Fibroblast of skin of left quadriceps (primary cell): ENCODE data around the gene OTC.
A peak's percentile ranks its signal among the peaks of the same experiment; 100 is the strongest.

Experiments
- DNase-seq, 2 experiments: peaks; one replicate each; pipeline ENCODE4 v3.0.0-alpha.2; 2013; ENCODE audit warnings: low read depth in 2 of 2

The OTC gene

DNA sequence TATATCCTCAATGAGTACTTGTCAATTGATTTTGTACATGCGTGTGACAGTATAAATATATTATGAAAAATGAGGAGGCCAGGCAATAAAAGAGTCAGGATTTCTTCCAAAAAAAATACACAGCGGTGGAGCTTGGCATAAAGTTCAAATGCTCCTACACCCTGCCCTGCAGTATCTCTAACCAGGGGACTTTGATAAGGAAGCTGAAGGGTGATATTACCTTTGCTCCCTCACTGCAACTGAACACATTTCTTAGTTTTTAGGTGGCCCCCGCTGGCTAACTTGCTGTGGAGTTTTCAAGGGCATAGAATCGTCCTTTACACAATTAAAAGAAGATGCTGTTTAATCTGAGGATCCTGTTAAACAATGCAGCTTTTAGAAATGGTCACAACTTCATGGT lies at the start of gene OTC:
Gene OTC, plus strand, starts transcription at position 243 of the 400 bp plus-strand sequence. Its CDS starts 93 bp downstream, at position 336.
- DNase-seq, result no peak

DNA sequence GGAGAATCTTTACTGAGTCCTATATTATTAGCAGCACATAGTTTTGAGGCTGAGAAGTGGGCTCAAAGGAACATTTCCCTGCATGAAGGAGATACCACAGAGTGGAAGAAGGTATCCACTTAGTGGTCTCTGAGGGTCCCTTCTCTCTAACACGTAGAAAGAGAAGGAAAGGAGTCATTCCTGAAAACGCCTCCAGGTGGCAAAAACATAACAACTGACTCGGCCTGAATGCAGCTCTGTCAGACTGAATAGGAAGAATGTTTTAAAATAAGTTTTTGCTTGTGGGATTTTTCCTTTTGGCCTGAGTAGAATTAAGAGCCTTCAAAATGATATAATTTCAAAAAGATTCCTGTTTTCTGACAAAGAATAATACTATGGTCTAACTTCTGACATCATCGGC lies 48.4 kb upstream of the OTC start:
- no peak for DNase-seq

DNA sequence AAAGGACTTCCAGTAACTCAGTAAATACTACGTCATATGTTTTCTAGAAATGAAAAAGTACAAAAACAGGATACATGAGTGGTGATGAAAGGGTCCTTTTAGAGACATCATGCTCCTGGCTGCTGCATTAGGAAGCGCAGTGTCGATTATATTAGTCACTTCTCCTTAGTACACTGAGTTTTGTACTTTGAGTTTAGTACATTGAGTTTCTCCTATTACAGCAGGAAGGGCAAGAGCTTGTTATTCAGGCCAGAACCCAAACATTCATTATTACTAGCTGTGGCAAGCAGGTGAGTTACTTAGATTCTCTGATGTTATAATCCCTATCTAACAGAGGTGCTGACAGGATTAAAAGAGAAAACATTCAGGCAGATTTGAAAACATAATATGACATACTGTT lies 46.4 kb upstream of the OTC start:
- no peak for DNase-seq

DNA sequence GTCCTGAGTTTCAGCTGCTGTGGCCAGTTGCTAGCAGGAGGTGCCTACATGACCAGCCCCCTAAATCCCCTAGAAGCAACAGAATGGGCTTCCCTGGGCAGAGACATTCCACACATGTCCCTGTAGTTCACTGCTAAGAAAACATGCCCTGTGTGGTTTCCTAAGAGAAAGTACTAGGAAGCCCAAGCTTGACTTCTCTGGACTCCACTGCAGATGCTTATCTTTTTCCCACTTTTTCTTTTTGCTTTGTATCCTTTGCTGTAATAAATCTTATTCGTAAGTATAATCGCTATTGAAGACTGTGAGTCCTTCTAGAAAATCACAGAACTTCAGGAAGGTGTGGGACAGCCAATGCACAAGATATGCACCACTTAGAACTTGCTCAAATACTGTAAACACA lies 40.7 kb upstream of the OTC start:
- no peak for DNase-seq

DNA sequence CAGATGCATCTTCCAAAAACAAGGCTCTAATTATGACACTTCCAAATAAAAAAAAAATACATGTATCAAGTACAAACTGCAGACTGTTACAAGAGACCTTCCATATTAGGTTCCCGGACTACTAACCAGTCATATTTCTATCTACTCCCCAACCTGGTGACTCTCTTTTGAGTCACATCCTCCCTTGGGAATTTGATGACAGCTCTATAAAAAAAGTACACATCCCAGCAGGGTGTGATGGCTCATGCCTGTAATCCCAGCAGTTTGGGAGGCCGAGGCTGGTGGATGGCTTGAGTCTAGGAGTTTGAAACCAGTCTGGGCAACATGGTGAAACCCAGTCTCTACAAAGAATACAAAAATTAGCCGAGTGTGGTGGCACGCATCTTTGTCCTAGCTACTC lies 40.0 kb upstream of the OTC start:
- DNase-seq, result peak; percentile 47 to 52

DNA sequence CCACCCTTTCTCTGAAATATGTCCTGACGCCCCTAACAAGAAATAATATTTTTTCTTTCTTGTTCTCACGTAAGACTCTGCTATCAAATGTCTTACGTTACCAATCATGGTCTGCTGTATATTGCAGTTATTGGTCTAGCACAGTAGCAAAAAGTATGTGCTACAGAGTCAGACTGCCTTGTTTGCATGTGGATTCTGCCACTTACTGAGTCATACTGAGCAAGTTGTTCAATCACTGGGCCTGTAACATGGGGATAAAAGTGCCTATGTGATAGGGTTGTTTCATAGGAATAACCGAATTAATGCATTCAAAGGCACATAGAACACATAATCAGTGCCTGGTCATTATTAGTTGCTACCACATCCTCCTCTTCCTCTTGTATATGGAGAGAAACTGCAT lies 39.2 kb upstream of the OTC start:
- DNase-seq, result no peak

DNA sequence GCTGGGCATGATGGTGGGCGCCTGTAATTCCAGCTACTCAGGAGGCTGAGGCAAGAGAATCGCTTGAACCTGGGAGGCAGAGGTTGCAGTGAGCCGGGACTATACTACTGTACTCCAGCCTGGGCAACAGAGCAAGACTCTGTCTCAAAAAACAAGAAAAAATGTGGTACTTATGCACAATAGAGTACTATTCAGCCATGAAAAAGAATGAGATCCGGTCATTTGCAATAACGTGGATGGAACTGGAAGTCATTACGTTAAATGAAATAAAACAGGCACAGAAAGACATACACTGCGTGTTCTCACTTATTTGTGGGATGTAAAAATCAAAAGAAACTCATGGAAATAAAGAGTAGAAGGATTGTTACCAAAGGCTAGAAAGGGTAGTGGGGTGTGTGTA lies 37.2 kb upstream of the OTC start:
- DNase-seq, result no peak

DNA sequence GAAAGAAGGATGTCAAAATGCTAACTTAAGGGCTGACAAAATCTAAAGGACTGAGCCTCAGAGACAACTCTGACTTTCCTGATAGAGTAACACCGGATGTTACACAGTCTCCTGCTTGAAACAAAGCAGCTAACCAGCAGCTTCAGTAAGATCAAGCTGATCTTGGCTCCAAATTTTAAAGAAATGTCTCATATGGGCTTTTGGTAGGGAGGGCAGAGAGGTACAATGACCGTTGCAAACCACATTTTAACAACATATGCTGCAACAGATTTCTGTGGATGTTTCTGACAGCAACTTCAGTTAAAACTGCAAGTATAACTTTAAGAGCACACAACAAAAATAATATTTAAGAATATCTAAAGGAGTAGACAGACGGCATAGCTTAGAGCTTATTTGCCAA lies 34.2 kb upstream of the OTC start:
- no peak for DNase-seq

DNA sequence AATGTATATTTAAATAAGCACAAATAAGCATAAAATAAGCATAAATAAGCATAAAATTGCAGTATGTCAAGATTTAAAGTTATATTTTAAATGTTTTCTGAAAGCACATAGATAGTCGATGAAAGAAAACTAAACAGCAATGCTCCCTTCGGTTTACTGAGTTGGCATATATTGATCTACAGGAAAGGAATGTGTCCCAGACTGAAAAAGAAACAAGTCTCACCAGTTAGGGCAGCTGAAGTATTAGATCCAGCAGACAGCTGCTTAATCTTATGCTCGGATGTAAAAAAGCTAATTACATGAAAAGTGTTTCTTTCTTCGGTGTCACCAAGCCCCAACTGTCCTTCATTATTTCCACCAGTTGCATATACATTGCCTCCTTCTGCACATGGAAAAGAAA lies 33.8 kb upstream of the OTC start:
- no peak for DNase-seq

DNA sequence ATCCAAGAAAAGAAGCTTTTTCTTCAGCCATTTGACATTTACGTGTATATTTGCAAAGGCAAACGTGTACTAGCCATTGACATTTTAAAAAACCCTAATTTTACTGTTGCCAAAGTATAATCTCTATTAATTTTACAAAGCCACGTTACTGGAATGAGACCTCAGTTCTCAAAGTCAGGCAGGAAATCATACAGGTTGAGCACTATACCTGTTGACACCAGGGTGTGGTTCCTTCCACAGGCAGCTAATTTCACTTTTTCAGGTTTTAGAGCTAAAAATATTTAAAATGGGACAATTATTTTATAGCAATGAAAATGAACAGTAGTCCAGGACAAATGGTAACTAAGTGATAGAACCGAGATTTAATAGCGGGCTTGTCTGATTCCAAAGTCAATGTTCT lies 31.6 kb upstream of the OTC start:
- no peak for DNase-seq

DNA sequence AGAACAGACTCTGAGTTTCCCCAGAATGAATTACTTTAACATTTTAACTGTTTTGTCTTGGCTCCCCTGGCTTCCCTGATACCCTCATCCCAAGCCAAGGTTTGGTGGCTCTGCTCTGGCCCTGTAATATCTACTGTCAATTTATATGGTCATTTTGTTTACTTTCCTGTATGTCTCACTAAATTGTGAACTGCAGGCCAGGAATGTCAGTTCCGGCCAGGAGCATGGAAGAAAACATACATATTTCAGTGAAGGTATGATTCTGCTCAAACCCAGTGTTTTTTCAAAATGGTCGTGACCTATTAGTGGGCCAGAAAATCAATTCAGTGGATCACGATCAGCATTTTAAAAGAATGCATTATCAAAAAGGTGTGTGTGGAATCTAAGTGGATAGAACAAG lies 26.3 kb upstream of the OTC start:
- DNase-seq, result no peak

DNA sequence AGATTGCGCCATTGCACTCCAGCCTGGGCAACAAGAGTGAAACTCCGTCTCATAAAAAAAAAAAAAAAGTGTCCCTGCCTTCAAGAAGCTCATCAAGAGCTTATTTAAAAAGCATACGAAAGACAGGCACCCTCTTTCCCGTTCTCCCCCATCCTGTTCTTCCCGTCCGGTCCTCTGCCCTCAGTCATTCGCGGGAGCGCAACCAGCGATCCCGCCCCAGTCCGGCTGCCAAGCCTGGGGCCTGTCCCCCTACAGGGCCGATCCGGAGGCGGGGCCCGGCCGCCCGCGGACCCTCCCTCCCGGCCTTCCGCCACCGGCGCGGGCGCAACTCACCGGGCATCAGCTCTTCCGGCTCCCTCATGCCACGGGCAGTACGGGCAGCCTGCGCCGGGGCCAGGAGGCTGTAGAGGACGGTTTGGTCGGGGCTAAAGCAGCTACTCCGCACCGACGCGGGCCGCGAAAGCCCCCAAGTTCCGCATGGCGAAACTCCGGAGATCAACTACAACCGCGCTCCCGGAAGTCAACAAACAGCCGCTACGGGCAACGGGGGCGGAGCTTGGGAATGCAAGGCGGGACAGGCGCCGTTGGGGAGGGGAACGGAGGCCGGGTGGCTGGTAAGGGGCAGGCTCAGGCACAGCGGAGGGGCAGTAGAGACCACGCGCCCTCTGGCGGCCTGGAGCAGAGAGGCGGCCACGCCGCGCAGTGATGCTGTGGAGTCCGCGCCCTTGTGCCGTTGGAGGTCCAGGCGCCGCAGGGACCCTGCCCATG lies 25.2 kb upstream of the OTC start, which contains the start of gene RPGR:
Gene RPGR, minus strand, starts transcription at position 503 of the 768 bp plus-strand sequence. Its CDS starts 142 bp downstream, at position 361.
- peak; percentile 82 to 83 for DNase-seq

DNA sequence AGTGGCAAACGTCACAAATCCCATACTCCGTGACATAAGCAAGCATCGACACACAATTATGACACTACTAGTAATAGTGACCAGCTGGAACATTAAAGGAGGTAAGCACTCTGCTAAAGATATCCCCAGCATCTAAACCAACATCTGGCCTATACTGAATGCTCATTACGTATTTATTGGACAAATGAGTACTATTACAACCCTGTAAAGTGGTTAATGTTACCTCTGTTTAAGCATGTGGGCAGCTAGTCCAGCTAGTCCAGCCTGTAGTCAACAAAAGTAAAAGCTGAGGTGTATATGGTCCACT lies 24.7 kb upstream of the OTC start:
- DNase-seq, result no peak

DNA sequence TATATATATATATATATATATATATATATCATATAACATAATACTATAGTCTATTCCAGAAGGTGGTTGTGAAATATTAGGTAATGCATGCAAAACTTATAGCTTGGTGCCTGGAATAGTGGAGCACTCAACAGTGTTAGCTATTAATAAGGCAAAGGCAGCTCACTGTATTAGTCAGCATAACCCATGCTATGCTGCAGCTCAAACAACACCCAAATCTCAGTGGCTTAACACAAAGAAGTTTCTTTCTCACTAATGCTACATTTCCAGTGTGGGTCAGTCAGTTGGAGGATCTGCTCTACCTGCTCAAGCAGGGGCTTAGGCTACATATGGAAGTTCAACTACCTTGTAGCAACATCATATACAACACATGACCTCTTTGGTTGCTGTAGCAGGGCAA lies 19.9 kb upstream of the OTC start:
- DNase-seq, result no peak

DNA sequence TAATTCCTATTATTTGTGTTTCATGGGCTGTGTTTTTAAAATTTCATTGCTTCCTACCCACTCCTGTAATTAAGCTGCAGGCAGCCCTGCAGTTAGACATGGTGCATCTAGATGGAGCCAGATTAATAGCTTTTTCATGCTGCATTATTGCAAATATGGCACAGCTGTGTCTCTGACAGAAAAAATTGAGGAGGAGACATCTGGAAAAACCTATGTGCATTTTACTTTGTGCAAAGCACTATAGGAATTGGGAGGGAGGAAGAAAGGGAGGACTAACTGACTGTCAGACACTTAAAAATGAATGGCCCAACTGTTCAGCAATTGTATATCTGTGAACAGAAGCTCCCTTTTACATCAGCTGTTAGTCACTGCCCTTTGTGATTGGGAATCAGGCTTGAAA lies 17.0 kb upstream of the OTC start:
- no peak for DNase-seq

DNA sequence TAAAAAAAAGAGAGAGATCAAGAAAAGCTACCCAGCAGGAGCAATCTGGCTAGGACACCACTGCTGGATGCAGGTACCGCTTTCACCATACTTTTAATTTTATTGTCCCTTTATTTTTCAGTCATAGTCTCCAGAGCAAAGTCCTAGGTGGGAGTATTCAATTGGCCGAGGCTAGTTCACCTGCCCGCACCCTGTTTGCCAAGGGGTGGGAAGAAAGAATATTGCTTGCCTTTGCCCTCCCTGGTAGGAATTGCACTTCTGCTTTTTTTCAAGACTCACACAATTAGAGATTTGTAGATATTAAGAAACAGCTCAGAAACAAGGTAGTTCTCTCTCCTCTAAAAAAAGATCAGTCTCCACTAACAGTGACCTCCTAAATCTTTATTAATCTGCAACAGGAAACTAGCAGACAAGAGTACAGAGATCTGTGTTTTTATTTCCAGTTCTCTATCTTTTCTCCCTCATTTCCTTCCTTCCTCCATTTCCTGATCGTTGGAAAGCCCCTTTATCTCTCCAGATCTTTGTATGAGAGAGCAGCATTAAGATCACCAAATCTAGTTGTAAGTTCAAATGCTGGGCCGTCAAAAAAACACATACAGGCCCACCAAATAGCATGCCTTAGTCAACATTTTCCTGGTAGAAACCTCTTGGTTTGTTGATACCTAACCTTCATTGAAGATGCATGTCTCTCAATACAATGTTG lies 15.7 kb upstream of the OTC start:
- DNase-seq, result no peak

DNA sequence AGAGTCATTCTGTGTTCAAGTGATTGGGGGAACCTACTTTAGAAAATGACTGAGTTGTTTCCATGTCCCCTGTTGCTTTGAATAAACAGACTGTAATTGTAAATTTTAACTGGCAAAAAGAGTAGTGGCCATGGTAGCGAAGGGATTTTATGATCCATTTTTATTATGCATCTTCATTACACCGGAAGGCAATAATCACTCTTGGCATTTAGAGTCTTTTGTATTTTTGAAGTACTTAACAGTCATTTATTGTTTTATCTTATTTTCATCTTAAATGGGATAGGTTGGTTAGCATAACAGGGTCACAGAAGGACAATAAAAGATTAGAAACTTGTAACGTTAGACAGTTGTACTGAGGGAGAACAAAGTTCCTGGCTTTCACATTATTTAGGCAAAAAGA lies 11.0 kb upstream of the OTC start:
- DNase-seq, result no peak

DNA sequence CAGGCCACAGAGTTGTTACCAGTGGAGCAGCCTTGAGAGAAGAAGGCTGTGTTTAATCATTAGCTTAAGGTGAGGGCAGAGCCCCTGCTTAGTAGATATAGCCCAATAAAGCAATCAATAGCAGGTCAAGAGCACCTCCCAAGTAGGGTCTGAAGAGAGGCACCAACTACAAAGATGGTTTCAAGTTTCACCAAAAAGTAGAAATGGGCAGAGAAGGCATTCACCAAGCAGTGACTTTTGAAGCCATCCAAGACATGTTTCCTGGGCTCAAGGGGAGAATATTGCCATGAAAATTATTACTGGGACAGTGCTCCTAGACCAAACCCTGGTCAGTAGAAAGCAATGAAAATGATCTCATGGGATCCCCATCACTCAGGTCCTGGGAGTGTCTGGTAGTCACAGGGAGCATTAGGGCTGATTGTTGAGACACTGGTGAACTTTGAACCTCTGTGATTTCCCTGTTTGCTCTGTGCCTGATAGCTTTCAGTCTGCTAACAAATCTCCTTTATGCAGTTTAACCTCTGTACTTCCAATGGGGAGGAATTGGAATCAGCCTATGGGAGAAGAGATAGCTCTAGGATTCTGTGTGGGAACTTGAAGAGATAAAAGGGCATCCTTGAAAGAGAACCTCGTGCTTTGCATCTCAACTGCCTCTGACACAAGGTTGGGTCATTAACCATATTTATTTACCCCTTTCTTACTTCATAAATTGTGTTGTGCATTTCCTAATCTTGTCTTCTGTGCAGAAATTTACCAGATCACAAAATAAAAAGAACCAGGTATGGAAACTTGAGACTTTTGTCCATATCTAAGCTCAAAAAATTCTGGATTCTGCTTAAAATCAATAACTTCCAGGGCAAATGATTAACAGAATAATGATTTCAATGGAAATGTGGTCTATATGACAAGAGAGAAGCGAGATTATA lies 9.3 kb upstream of the OTC start:
- no peak for DNase-seq

DNA sequence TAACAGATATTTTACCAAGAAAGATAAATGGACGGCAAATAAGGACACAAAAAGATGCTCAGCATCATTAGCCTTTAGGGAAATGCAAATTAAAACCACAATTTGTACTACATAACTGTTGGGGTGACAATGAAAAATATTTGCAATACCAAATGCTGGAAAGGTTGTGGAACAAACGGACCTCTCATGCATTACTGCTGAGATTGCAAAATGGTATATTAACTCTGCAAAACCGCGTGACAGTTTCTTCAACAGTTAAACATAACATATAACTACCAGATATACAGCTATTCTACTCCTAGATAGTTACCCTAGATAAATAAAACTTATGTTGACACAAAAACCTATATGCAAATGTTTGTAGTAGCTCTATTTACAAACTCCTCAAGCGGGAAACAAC lies 6.3 kb upstream of the OTC start:
- DNase-seq, result no peak

DNA sequence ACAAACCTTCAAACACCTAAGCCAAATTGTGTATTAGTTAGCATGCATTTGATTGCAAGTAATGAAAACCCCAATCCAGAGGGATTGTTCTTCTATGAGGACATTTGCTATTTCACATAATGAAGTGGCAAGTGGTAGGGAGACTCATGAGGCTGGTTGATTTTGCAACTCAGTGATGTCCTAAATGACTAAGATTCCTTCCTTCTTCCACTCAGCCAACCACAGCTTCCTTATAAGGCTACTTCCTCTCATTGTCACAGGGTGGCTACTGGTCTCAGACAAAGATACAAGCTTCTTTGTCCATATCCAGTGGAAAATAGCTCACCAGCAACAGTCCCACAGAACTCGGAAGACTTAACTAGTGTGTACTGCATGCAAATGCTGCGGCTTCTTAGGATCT lies 5.3 kb upstream of the OTC start:
- DNase-seq, result peak; percentile 31 to 32

DNA sequence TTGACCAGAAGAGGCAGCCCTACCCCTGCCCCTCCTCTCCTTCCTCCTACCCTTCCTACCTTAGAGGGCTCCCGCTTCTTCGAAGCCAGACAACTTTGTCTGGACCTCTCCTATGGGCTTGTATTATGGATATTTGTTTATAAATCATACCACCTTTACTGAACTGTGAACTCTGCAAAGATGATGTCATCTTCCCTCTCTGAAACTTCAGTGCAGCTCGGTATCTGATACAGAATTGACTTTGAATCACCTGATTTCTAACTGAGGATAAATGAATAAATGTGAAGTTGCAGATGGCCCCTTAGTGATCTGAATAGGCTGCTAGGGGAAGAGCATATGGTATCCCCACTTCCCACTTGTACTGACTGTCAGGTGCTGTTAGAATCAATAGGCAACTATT lies 1.1 kb upstream of the OTC start:
- no peak for DNase-seq

DNA sequence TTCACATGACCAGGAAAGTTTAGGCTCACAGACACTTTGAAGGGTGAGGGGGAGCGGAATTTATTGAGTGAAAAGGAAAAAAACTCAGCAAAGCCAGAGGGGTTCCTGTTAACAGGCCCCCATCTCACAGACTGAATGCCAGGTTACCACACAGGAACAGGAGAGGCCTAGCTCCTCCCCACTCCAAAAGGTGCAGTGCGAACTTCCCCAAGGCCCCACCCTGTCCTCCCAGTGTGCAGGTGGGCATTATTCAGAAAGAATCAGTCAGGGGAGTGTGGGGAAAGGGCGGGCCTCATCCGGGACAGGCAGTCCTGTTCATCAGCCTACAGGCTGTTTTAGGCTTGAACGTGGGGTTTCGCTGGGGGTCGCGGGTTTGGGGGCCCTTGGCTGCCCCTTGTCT lies 4.0 kb downstream of the OTC start:
- no peak for DNase-seq
